ENCODE results near the gene RNF222.

GRCh38 chr17:8408371-8408770 is 10.7 kb upstream of the RNF222 start:
- TF ChIP-seq POLR2A (IDR thresholded peaks at IDR 0.05; ENCODE audit: low read length) (no peak), GATA1 (IDR thresholded peaks at IDR 0.05; ENCODE audit: low read depth, low read length) (no peak)
